Choroid plexus epithelial cell (primary cell): ENCODE results near the gene HCFC1.

Source experiments
- DNase-seq: peaks from one replicate; pipeline ENCODE4 v3.0.0-alpha.2; 2010; ENCODE audit warnings: low read depth
- H3K4me3 ChIP-seq: 2 replicates; pipeline ENCODE4 v1.5.1; 2011; ENCODE audit warnings: low read depth, mild to moderate bottlenecking, control low read depth, low read length, moderate library complexity
- CTCF ChIP-seq: conservative IDR thresholded peaks from 2 replicates; pipeline ENCODE4 v1.5.1; 2011; ENCODE audit warnings: low read depth, mild to moderate bottlenecking, control low read depth, inconsistent platforms, low read length, moderate library complexity

Gene HCFC1

GRCh38 chrX:153905481-153906095, 66.0 kb downstream of the HCFC1 start:
- no peak for TF ChIP-seq CTCF
- H3K4me3 ChIP-seq, result no peak overlapping the region
- DNase-seq, result no peak

GRCh38 chrX:153903991-153904957, 67.3 kb downstream of the HCFC1 start, which contains the start of gene AVPR2:
Gene AVPR2, plus strand, starts transcription at chrX:153904673. Its CDS starts 473 bp downstream, at chrX:153905146.
- TF ChIP-seq CTCF, result no peak
- no peak within 1 kb of the TSS for H3K4me3 ChIP-seq
- DNase-seq, result no peak

GRCh38 chrX:153903238-153903980, 68.2 kb downstream of the HCFC1 start:
- no peak overlapping the region for H3K4me3 ChIP-seq
- DNase-seq, result no peak
- TF ChIP-seq CTCF, result no peak

GRCh38 chrX:153902385-153902784, 69.2 kb downstream of the HCFC1 start:
- H3K4me3 ChIP-seq, result no peak overlapping the region
- DNase-seq, result no peak
- TF ChIP-seq CTCF, result no peak

GRCh38 chrX:153901753-153902140, 69.9 kb downstream of the HCFC1 start:
- H3K4me3 ChIP-seq, result no peak overlapping the region
- no peak for DNase-seq
- TF ChIP-seq CTCF, result no peak

- no peak for TF ChIP-seq CTCF
Measured at GRCh38 chrX:153900831-153901752, 70.5 kb downstream of the HCFC1 start.

More at GRCh38 chrX:153900831-153901752, 70.5 kb downstream of the HCFC1 start:
- DNase-seq, result peak; percentile 83
- no peak overlapping the region for H3K4me3 ChIP-seq
